Stimulated activated CD8-positive, alpha-beta memory T cell treated with anti-CD3 and anti-CD28 coated beads, Interleukin-4, amount 100 ng/mL, for 24 hours (primary cell): Measurements from ENCODE around the gene SAXO1.

Experiments
- DNase-seq: peaks from one replicate; pipeline ENCODE4 v3.0.0-alpha.2; 2020; ENCODE audit warnings: low read depth

SAXO1 gene

GRCh38 chr9:18910916-18911315, 122.1 kb downstream of the SAXO1 start:
- DNase-seq: no peak

GRCh38 chr9:18910435-18910834, 122.6 kb downstream of the SAXO1 start:
- DNase-seq: no peak

GRCh38 chr9:18909140-18910018, 123.6 kb downstream of the SAXO1 start:
- DNase-seq: no peak

GRCh38 chr9:18907927-18908625, 124.9 kb downstream of the SAXO1 start:
- no peak for DNase-seq

GRCh38 chr9:18906656-18907395, 126.2 kb downstream of the SAXO1 start:
- DNase-seq: no peak

- DNase-seq: no peak
These were observed 127.0 kb downstream of the SAXO1 start for GRCh38 chr9:18905883-18906629.

- DNase-seq: no peak
These were observed 127.8 kb downstream of the SAXO1 start for GRCh38 chr9:18905028-18905882.

- no peak for DNase-seq
These were observed 129.6 kb downstream of the SAXO1 start for GRCh38 chr9:18903450-18903849.

- no peak for DNase-seq
These were observed 136.4 kb downstream of the SAXO1 start for GRCh38 chr9:18896531-18897179.

- DNase-seq: no peak
These were observed 137.0 kb downstream of the SAXO1 start for GRCh38 chr9:18896004-18896403.

GRCh38 chr9:18893491-18893890, 139.5 kb downstream of the SAXO1 start:
- DNase-seq: no peak

GRCh38 chr9:18893046-18893445, 140.0 kb downstream of the SAXO1 start:
- no peak for DNase-seq

GRCh38 chr9:18891946-18892670, 140.9 kb downstream of the SAXO1 start:
- no peak for DNase-seq

GRCh38 chr9:18890372-18890771, 142.6 kb downstream of the SAXO1 start:
- DNase-seq: no peak

- DNase-seq: no peak
These were observed 143.5 kb downstream of the SAXO1 start for GRCh38 chr9:18889550-18889949.

- DNase-seq: no peak
These were observed 144.7 kb downstream of the SAXO1 start for GRCh38 chr9:18888290-18888689.

- no peak for DNase-seq
These were observed 145.5 kb downstream of the SAXO1 start for GRCh38 chr9:18887546-18887945.

GRCh38 chr9:18881758-18882157, 151.3 kb downstream of the SAXO1 start:
- DNase-seq: no peak

- no peak for DNase-seq
These were observed 155.0 kb downstream of the SAXO1 start for GRCh38 chr9:18877984-18878383.
